Measurements from ENCODE around the gene MAGEF1. TPM values are rescaled to one million over a fixed set of nuclear protein-coding genes. Genes with fewer than 3 reads are reported as not detected.

The MAGEF1 gene
- total RNA-seq, 2 experiments from 2014 or later = 5.8 to 6.1 TPM

DNA sequence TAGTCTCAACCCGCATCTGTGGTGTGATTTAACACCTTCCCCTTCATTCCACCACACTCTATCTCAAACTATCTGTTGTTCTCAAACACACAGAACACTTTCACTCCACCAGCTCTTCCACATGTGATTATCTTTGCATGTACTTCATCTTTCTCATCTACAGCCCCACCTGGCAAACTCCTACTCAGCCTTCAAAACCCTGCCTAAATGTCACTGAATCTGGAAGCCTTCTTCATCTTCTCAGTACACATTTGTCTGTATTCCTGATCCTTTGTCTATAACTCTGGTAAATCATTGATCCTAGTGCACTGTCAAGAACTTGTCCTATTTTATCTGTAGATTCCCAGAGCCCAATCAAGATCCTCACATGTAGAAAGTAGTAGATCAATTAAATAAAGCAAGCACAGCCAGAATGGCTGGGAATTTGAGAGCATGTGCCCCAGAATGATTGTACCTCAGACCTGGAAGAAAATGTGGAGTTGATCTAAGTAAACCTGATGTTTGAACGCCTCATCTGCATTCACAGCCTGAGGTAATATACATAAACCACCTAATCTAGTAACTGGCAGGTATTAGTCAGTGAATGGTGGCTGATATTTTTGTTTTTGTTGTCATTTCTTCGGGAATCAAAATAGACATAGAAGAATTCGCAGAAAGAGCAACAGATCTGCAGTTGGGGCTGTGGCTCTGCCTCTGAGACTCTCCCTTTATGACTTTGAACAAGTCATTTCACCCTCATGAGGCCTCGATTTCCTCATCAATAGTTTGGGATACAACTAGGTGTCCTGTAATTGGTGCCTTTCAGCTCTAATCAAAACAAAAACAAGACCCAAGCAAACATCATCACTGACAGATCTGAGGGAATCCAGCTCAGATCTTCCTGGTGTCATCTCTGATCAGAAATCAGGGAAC is 28.0 kb upstream of the MAGEF1 start:
- Mint-ChIP-seq H3K4me1 (ENCODE audit: low read depth) (no peaks in the 10 kb centered on the region), H3K36me3 (ENCODE audit: low read depth) (no peaks in the 10 kb centered on the region), H3K9me3 (no peaks in the 10 kb centered on the region), H3K27me3 (peaks cover 4% of the 10 kb centered on the region), H3K4me3 (no peak overlapping the region), H3K27ac (no peak overlapping the region)
- Histone ChIP-seq H3K27ac (ENCODE audit: low read depth in 1 of 2, low read length in 2 of 2) (no peak overlapping the region), H3K9me3 (ENCODE audit: control insufficient read depth in 1 of 2, insufficient read depth in 1 of 2, low read length in 2 of 2) (no peaks in the 10 kb centered on the region), H3K4me1 (ENCODE audit: insufficient read depth, low read length) (no peaks in the 10 kb centered on the region), H3K4me3 (ENCODE audit: low read length) (no peak overlapping the region), H3K27me3 (ENCODE audit: control insufficient read depth in 1 of 2, insufficient read depth in 2 of 2, low read length in 2 of 2) (peaks cover 0 to 3% of the 10 kb centered on the region in 2 experiments), H3K36me3 (ENCODE audit: insufficient read depth, low read length) (no peaks in the 10 kb centered on the region)
- intact Hi-C loops (cut with DNase I, micrococcal nuclease) = no loop called here
- POLR2A ChIA-PET = interaction anchor here (1.3 kb wide), 1 partner anchor 178 kb away, joined by 3 read pairs; the partner anchor contains the start of gene EPHB3
- CTCF ChIA-PET = no interaction called here
- ATAC-seq (ENCODE audit: poor library complexity) = no peak
- no peak for DNase-seq
- TF ChIP-seq, protein P1, sequence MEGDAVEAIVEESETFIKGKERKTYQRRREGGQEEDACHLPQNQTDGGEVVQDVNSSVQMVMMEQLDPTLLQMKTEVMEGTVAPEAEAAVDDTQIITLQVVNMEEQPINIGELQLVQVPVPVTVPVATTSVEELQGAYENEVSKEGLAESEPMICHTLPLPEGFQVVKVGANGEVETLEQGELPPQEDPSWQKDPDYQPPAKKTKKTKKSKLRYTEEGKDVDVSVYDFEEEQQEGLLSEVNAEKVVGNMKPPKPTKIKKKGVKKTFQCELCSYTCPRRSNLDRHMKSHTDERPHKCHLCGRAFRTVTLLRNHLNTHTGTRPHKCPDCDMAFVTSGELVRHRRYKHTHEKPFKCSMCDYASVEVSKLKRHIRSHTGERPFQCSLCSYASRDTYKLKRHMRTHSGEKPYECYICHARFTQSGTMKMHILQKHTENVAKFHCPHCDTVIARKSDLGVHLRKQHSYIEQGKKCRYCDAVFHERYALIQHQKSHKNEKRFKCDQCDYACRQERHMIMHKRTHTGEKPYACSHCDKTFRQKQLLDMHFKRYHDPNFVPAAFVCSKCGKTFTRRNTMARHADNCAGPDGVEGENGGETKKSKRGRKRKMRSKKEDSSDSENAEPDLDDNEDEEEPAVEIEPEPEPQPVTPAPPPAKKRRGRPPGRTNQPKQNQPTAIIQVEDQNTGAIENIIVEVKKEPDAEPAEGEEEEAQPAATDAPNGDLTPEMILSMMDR (IDR thresholded peaks at IDR 0.05) = no peak

DNA sequence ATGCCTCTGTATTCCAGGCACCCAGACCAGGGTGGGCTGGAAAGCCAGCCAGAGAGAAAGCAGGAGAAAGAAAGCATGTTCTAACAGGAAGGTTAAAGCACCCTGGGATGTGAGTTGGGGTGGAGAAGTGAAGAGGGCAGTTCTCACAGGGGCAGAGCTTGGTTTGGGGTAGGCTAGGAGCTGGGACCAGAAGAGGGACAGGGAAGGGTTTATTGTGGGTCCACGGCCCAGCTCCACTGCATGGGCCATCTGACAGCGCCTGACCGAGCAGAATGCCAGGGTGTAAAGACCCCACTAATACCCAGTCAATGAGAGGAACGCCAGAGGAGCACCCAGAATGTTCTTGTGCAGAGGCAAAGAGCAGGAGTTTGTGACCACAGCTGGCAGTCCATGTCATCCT is 27.1 kb upstream of the MAGEF1 start:
- DNase-seq (no peak), ATAC-seq (ENCODE audit: poor library complexity) (no peak)
- POLR2A ChIA-PET = no interaction called here
- intact Hi-C loops (cut with DNase I, micrococcal nuclease) = no loop called here
- TF ChIP-seq, protein P1 (IDR thresholded peaks at IDR 0.05) = no peak
- H3K36me3 ChIP-seq (ENCODE audit: insufficient read depth, low read length) = no peaks in the 10 kb centered on the region
- no peak overlapping the region for H3K27ac Mint-ChIP-seq
- no peak overlapping the region for H3K4me3 ChIP-seq (ENCODE audit: low read length)
- H3K4me1 Mint-ChIP-seq (ENCODE audit: low read depth) = no peaks in the 10 kb centered on the region
- no peaks in the 10 kb centered on the region for H3K9me3 Mint-ChIP-seq
- peaks cover 0 to 5% of the 10 kb centered on the region in 2 experiments for H3K27me3 ChIP-seq (ENCODE audit: control insufficient read depth in 1 of 2, insufficient read depth in 2 of 2, low read length in 2 of 2)
- H3K4me3 Mint-ChIP-seq = no peak overlapping the region
- no peak overlapping the region for H3K27ac ChIP-seq (ENCODE audit: low read depth in 1 of 2, low read length in 2 of 2)
- CTCF ChIA-PET = no interaction called here
- H3K9me3 ChIP-seq (ENCODE audit: control insufficient read depth in 1 of 2, insufficient read depth in 1 of 2, low read length in 2 of 2) = no peaks in the 10 kb centered on the region
- no peaks in the 10 kb centered on the region for H3K36me3 Mint-ChIP-seq (ENCODE audit: low read depth)
- H3K4me1 ChIP-seq (ENCODE audit: insufficient read depth, low read length) = no peaks in the 10 kb centered on the region
- peaks cover 4% of the 10 kb centered on the region for H3K27me3 Mint-ChIP-seq

DNA sequence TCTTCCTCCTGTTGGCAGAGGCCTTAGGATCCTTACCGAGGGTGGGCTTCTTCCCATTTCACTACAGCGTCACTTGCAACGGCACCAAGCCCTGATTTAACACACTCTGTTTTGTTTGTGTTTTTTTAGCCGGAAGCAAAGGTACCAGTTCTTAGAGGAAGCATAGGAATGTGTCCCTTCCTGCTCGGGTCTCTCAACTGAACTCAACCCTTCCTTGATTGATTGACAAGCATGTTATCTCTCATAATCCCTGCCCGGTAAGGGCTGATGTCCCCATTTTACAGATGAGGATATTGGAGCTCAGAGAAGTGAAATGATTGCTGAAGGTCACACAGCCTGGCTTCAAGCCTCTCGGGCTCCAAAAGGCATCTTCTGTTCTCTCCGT is 26.6 kb upstream of the MAGEF1 start:
- Mint-ChIP-seq H3K27ac (no peak overlapping the region), H3K4me3 (no peak overlapping the region), H3K4me1 (ENCODE audit: low read depth) (no peaks in the 10 kb centered on the region), H3K27me3 (peaks cover 4% of the 10 kb centered on the region), H3K9me3 (no peaks in the 10 kb centered on the region), H3K36me3 (ENCODE audit: low read depth) (no peaks in the 10 kb centered on the region)
- H3K4me3 ChIP-seq (ENCODE audit: low read length) = no peak overlapping the region
- H3K27ac ChIP-seq (ENCODE audit: low read depth in 1 of 2, low read length in 2 of 2) = no peak overlapping the region
- H3K9me3 ChIP-seq (ENCODE audit: control insufficient read depth in 1 of 2, insufficient read depth in 1 of 2, low read length in 2 of 2) = no peaks in the 10 kb centered on the region
- ATAC-seq (ENCODE audit: poor library complexity) (no peak), DNase-seq (no peak)
- H3K27me3 ChIP-seq (ENCODE audit: control insufficient read depth in 1 of 2, insufficient read depth in 2 of 2, low read length in 2 of 2) = peaks cover 0 to 5% of the 10 kb centered on the region in 2 experiments
- ChIA-PET POLR2A (no interaction called here), CTCF (no interaction called here)
- TF ChIP-seq, protein P1 (IDR thresholded peaks at IDR 0.05) = no peak
- intact Hi-C loops (cut with DNase I, micrococcal nuclease) = no loop called here
- no peaks in the 10 kb centered on the region for H3K4me1 ChIP-seq (ENCODE audit: insufficient read depth, low read length)
- H3K36me3 ChIP-seq (ENCODE audit: insufficient read depth, low read length) = no peaks in the 10 kb centered on the region
